Liver (tissue), 9 donors: ENCODE data around the gene SMYD3. TPM values are rescaled to one million over a fixed set of nuclear protein-coding genes. Genes with fewer than 3 reads are reported as not detected.

ENCODE experiments used
- DNase-seq: peaks from one replicate; pipeline ENCODE4 v3.0.0-alpha.2; 2017; ENCODE audit warnings: low spot score
- H3K27ac ChIP-seq, 2 donors: one replicate each; pipeline ENCODE4 v1.7.0; 2013; ENCODE audit warnings: inconsistent platforms in 2 of 2, low read length in 2 of 2, control low read depth in 1 of 2, low read depth in 1 of 2, mild to moderate bottlenecking in 1 of 2
- H3K27me3 ChIP-seq, 4 donors: one replicate each; pipeline versions ENCODE4 v1.6.1 to v1.7.0; 2013; ENCODE audit warnings: low read length in 3 of 4, inconsistent platforms in 1 of 4, mild to moderate bottlenecking in 1 of 4, moderate library complexity in 1 of 4; ENCODE audit not compliant: control insufficient read depth in 4 of 4, insufficient read depth in 4 of 4
- H3K36me3 ChIP-seq, 4 donors: one replicate each; pipeline versions ENCODE4 v1.6.1 to v1.7.0; 2013; ENCODE audit warnings: low read length in 3 of 4, mild to moderate bottlenecking in 3 of 4, low read depth in 1 of 4, moderate library complexity in 1 of 4; ENCODE audit not compliant: control insufficient read depth in 4 of 4, insufficient read depth in 3 of 4
- H3K4me1 ChIP-seq, 4 donors: one replicate each; pipeline versions ENCODE4 v1.6.1 to v1.7.0; 2013; ENCODE audit warnings: low read length in 3 of 4, mild to moderate bottlenecking in 3 of 4, moderate library complexity in 1 of 4; ENCODE audit not compliant: control insufficient read depth in 4 of 4, insufficient read depth in 4 of 4
- H3K4me3 ChIP-seq, 3 donors: one replicate each; pipeline versions ENCODE4 v1.6.1 to v1.7.0; 2013; ENCODE audit warnings: low read length in 3 of 3, control low read depth in 1 of 3, low read depth in 1 of 3, mild to moderate bottlenecking in 1 of 3
- H3K9ac ChIP-seq, 2 donors: one replicate each; pipeline ENCODE4 v1.7.0; 2013; ENCODE audit warnings: low read length in 2 of 2, mild to moderate bottlenecking in 2 of 2, moderate library complexity in 2 of 2, control low read depth in 1 of 2, low read depth in 1 of 2
- H3K9me3 ChIP-seq, 4 donors: one replicate each; pipeline versions ENCODE4 v1.6.1 to v1.7.0; 2013; ENCODE audit warnings: low read length in 3 of 4; ENCODE audit not compliant: control insufficient read depth in 4 of 4
- EGR1 ChIP-seq, 2 donors: IDR thresholded peaks; 2 replicates each; pipeline ENCODE4 v1.6.1; 2016 to 2018; ENCODE audit warnings: antibody characterized with exemption in 2 of 2, low read depth in 2 of 2
- FOXA1 ChIP-seq: IDR thresholded peaks from 2 replicates; pipeline ENCODE4 v1.6.1; 2016; ENCODE audit warnings: antibody characterized with exemption
- FOXA2 ChIP-seq: IDR thresholded peaks from 2 replicates; pipeline ENCODE4 v1.6.1; 2016; ENCODE audit warnings: antibody characterized with exemption
- GABPA ChIP-seq, 2 donors: IDR thresholded peaks in 1 of 2; conservative IDR thresholded peaks in 1 of 2; 2 replicates each; pipeline ENCODE4 v1.6.1; 2016; ENCODE audit warnings: antibody characterized with exemption in 2 of 2, mild to moderate bottlenecking in 1 of 2, moderate library complexity in 1 of 2
- HNF4A ChIP-seq, 2 donors: conservative IDR thresholded peaks; 2 replicates each; pipeline ENCODE4 v1.6.1; 2016; ENCODE audit warnings: antibody characterized with exemption in 2 of 2, mild to moderate bottlenecking in 2 of 2
- HNF4G ChIP-seq: IDR thresholded peaks from 2 replicates; pipeline ENCODE4 v1.6.1; 2016; ENCODE audit warnings: antibody characterized with exemption
- JUND ChIP-seq, 2 donors: IDR thresholded peaks; 2 replicates each; pipeline ENCODE4 v1.6.1; 2016; ENCODE audit warnings: antibody characterized with exemption in 2 of 2
- NR2F2 ChIP-seq: IDR thresholded peaks from 2 replicates; pipeline ENCODE4 v1.6.1; 2016; ENCODE audit warnings: antibody characterized with exemption
- RAD21 ChIP-seq, 2 donors: IDR thresholded peaks; 2 replicates each; pipeline ENCODE4 v1.6.1; 2016; ENCODE audit warnings: antibody characterized with exemption in 2 of 2, mild to moderate bottlenecking in 2 of 2
- RXRA ChIP-seq, 2 donors: IDR thresholded peaks; 2 replicates each; pipeline ENCODE4 v1.6.1; 2017 to 2018; ENCODE audit warnings: antibody characterized with exemption in 2 of 2, mild to moderate bottlenecking in 1 of 2
- SP1 ChIP-seq: IDR thresholded peaks from 2 replicates; pipeline ENCODE4 v1.6.1; 2018; ENCODE audit warnings: antibody characterized with exemption, mild to moderate bottlenecking
- TAF1 ChIP-seq: conservative IDR thresholded peaks from 2 replicates; pipeline ENCODE4 v1.6.1; 2016; ENCODE audit warnings: antibody characterized with exemption, mild to moderate bottlenecking
- YY1 ChIP-seq: IDR thresholded peaks from 2 replicates; pipeline ENCODE4 v1.6.1; 2016; ENCODE audit warnings: antibody characterized with exemption, mild to moderate bottlenecking
- WGBS: extraction: QIAGEN DNeasy Blood & Tissue Kit; methylation state at CpG from one replicate; pipeline ENCODE4 v1.1.7; 2013; 5-methylcytosine and 5-hydroxymethylcytosine counted together
- polyA plus RNA-seq, 2 donors: library from polyadenylated mRNA; stranded (reverse) in 1 of 2; unstranded in 1 of 2; fragments of 200-250 nt in 1 of 2; fragments of >200 nt in 1 of 2; fragmentation: Nextera tagmentation in 1 of 2; extraction: Ambion mirVana in 1 of 2; gene quantifications; one replicate each; pipeline versions ENCODE4 v1.2.1 to v1.2.3, GENCODE V29; 2013 to 2015
- total RNA-seq, 2 donors: library from RNA; depleted of rRNA; stranded (reverse); fragments of >200 nt; gene quantifications; one replicate each; pipeline ENCODE4 v1.2.3, GENCODE V29; 2014
- TF ChIP-seq, protein P1 (sequence below): fragments of 150-350 bp; IDR thresholded peaks from 2 replicates; pipeline ENCODE4 v1.5.1; 2017; ENCODE audit warnings: improper control_type of control experiment, low read depth, low read length; ENCODE audit not compliant: missing input control
- TF ChIP-seq, protein P2 (sequence below): IDR thresholded peaks from 2 replicates; pipeline ENCODE4 v1.6.1; 2016; ENCODE audit warnings: antibody characterized with exemption
- TF ChIP-seq, protein P3 (sequence below): IDR thresholded peaks from 2 replicates; pipeline ENCODE4 v1.6.1; 2016; ENCODE audit warnings: antibody characterized with exemption
- TF ChIP-seq, protein P4 (sequence below): IDR thresholded peaks from 2 replicates; pipeline ENCODE4 v1.6.1; 2016; ENCODE audit warnings: antibody characterized with exemption, mild to moderate bottlenecking
- TF ChIP-seq, protein P5 (sequence below): IDR thresholded peaks from 2 replicates; pipeline ENCODE4 v1.6.1; 2016; ENCODE audit warnings: antibody characterized with exemption
- donor health status: healthy.
- donor health status: healthy.
- donor health status: healthy.
- donor health status: healthy.
- donor health status: healthy.

SMYD3 gene
- total and polyA plus RNA-seq, 4 donors, result 3.1 to 9.1 (median 8.0) TPM

DNA sequence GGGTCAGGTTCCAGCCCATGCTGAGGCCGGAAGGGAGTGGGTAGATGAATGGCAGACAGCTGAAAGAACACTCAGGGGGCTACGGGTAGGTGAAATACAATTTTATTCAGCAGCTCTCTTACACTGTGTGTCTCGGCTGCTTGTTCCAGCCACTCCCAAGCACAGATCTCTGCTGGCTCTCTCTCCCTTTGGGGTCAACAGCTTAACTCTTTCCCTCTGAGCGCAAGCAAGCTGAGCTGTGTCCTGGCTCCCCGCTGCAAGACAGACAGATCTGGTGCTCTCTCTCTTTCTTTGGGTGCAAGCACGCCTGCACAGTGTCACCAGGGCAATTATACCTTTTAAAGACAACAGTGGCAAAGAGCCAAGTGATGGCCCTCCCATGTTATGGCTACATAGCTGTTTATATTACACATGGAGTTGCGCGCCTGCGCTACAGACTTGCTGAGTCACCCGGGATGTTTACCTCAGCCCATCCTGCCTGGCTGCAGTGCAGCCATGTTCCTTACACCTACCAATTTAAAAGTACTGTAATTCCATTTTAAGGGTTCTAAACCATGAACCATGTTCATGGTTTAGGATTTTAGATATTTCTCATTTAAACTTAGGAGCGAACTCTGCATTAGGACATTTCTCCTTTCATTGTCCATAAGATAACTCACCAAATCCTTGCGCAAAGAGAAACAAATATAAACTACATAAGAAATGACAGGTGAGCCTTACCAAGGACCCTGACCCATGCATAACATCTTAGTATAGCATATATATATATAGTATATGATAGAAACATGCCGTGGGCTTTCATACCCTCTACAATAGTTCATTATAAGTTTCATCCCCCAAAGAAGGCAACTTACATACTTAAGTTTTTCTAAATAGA lies 396.5 kb downstream of the SMYD3 start:
- WGBS, result 88% methylated on average over 13 of the region's 13 CpGs
- Histone ChIP-seq H3K4me1 (no peaks in the 10 kb centered on the region), H3K9ac (no peak overlapping the region), H3K27ac (no peak overlapping the region), H3K9me3 (no peaks in the 10 kb centered on the region), H3K4me3 (no peak overlapping the region), H3K36me3 (no peaks in the 10 kb centered on the region), H3K27me3 (no peaks in the 10 kb centered on the region)
- DNase-seq, result no peak
- TF ChIP-seq HNF4A (conservative IDR thresholded peaks at IDR 0.05), result no peak
- TF ChIP-seq, protein P1, sequence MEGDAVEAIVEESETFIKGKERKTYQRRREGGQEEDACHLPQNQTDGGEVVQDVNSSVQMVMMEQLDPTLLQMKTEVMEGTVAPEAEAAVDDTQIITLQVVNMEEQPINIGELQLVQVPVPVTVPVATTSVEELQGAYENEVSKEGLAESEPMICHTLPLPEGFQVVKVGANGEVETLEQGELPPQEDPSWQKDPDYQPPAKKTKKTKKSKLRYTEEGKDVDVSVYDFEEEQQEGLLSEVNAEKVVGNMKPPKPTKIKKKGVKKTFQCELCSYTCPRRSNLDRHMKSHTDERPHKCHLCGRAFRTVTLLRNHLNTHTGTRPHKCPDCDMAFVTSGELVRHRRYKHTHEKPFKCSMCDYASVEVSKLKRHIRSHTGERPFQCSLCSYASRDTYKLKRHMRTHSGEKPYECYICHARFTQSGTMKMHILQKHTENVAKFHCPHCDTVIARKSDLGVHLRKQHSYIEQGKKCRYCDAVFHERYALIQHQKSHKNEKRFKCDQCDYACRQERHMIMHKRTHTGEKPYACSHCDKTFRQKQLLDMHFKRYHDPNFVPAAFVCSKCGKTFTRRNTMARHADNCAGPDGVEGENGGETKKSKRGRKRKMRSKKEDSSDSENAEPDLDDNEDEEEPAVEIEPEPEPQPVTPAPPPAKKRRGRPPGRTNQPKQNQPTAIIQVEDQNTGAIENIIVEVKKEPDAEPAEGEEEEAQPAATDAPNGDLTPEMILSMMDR, result no peak
- TF ChIP-seq, protein P2, sequence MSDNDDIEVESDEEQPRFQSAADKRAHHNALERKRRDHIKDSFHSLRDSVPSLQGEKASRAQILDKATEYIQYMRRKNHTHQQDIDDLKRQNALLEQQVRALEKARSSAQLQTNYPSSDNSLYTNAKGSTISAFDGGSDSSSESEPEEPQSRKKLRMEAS, result no peak
- TF ChIP-seq JUND (IDR thresholded peaks at IDR 0.05), result no peak
- TF ChIP-seq GABPA (IDR thresholded peaks at IDR 0.05 in 1 of 2, conservative IDR thresholded peaks at IDR 0.05 in 1 of 2), result no peak
- TF ChIP-seq FOXA1, result no peak
- no peak for TF ChIP-seq RXRA (IDR thresholded peaks at IDR 0.05)
- no peak for TF ChIP-seq SP1
- TF ChIP-seq RAD21 (IDR thresholded peaks at IDR 0.05), result no peak
- no peak for TF ChIP-seq FOXA2
- no peak for TF ChIP-seq YY1
- no peak for TF ChIP-seq TAF1
- TF ChIP-seq, protein P3, sequence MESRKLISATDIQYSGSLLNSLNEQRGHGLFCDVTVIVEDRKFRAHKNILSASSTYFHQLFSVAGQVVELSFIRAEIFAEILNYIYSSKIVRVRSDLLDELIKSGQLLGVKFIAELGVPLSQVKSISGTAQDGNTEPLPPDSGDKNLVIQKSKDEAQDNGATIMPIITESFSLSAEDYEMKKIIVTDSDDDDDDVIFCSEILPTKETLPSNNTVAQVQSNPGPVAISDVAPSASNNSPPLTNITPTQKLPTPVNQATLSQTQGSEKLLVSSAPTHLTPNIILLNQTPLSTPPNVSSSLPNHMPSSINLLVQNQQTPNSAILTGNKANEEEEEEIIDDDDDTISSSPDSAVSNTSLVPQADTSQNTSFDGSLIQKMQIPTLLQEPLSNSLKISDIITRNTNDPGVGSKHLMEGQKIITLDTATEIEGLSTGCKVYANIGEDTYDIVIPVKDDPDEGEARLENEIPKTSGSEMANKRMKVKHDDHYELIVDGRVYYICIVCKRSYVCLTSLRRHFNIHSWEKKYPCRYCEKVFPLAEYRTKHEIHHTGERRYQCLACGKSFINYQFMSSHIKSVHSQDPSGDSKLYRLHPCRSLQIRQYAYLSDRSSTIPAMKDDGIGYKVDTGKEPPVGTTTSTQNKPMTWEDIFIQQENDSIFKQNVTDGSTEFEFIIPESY, result no peak
- no peak for TF ChIP-seq EGR1 (IDR thresholded peaks at IDR 0.05; ENCODE audit: low read depth in 2 of 2)
- no peak for TF ChIP-seq HNF4G
- TF ChIP-seq, protein P4, sequence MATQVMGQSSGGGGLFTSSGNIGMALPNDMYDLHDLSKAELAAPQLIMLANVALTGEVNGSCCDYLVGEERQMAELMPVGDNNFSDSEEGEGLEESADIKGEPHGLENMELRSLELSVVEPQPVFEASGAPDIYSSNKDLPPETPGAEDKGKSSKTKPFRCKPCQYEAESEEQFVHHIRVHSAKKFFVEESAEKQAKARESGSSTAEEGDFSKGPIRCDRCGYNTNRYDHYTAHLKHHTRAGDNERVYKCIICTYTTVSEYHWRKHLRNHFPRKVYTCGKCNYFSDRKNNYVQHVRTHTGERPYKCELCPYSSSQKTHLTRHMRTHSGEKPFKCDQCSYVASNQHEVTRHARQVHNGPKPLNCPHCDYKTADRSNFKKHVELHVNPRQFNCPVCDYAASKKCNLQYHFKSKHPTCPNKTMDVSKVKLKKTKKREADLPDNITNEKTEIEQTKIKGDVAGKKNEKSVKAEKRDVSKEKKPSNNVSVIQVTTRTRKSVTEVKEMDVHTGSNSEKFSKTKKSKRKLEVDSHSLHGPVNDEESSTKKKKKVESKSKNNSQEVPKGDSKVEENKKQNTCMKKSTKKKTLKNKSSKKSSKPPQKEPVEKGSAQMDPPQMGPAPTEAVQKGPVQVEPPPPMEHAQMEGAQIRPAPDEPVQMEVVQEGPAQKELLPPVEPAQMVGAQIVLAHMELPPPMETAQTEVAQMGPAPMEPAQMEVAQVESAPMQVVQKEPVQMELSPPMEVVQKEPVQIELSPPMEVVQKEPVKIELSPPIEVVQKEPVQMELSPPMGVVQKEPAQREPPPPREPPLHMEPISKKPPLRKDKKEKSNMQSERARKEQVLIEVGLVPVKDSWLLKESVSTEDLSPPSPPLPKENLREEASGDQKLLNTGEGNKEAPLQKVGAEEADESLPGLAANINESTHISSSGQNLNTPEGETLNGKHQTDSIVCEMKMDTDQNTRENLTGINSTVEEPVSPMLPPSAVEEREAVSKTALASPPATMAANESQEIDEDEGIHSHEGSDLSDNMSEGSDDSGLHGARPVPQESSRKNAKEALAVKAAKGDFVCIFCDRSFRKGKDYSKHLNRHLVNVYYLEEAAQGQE, result no peak
- TF ChIP-seq NR2F2, result no peak
- TF ChIP-seq, protein P5, sequence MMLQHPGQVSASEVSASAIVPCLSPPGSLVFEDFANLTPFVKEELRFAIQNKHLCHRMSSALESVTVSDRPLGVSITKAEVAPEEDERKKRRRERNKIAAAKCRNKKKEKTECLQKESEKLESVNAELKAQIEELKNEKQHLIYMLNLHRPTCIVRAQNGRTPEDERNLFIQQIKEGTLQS, result no peak
